GM18526 (cell line): ENCODE measurements around the gene VIL1.

Experiments
- POLR2A ChIP-seq: IDR thresholded peaks from 3 replicates; pipeline ENCODE4 v1.6.1; 2011; ENCODE audit not compliant: insufficient read length; ENCODE audit errors: extremely low read depth

VIL1 gene

DNA sequence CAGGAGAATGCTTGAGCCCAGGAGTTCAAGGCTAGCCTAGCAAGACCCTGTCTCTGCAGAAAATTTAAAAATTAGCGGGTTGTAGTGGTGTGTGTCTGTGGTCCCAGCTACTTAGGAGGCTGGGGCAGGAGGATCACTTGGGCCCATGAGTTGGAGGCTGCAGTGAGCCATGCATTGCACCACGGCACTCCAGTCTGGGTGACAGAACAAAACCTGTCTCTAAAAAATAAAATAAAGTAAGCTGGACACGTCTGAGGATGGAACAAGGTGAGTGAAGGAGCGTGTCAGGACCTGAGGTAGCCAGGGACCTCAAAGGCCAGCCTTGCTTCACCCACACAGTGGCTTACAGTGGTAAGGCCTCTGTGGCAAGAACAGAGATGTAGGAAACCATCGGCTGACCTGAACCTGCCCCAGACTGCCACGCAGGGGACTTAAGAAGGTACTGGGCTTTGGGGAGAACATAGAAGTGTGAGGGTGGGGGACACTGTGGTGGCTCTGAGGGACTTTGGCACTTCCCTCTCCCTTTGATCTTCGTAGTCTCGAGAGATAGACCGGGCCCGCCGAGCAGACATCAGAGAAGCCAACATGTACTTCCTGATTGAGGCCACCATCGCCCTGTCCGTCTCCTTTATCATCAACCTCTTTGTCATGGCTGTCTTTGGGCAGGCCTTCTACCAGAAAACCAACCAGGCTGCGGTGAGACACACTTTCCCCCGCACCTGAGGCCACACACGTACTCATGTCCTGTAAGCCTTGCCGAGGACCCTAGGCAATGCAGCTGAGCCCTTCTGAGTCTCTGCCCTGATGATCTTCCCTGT is 29.4 kb upstream of the VIL1 start:
- no peak for TF ChIP-seq POLR2A

DNA sequence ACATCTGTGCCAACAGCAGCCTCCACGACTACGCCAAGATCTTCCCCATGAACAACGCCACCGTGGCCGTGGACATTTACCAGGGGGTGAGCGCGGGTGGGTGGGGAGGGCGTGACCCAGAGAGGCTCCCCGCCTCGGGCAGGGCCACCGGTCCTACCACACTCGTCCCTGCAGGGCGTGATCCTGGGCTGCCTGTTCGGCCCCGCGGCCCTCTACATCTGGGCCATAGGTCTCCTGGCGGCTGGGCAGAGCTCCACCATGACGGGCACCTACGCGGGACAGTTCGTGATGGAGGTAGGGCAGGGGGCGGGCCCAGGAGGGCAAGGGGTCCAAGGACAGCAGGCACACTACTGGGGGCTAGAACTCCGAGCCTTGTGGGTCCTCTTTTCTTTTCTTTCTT is 27.7 kb upstream of the VIL1 start:
- no peak for TF ChIP-seq POLR2A

DNA sequence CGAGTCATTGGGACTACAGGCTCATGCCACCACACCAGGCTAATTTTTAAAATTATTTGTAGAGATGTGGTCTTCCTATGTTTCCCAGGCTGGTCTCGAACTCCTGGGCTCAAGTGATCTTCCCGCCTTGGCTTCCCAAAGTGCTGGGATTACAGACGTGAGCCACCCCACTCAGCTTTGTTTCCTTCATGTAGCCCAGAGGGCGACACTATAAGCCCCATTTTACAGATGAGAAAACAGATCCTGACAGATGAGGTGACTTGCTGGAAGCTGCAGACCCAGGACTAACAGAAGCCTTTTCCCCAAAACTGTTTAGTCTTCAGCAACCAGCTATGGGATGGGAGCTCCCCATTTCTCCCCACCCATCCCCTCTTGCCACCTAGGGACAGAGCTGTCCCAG is 26.5 kb upstream of the VIL1 start:
- TF ChIP-seq POLR2A, result no peak

DNA sequence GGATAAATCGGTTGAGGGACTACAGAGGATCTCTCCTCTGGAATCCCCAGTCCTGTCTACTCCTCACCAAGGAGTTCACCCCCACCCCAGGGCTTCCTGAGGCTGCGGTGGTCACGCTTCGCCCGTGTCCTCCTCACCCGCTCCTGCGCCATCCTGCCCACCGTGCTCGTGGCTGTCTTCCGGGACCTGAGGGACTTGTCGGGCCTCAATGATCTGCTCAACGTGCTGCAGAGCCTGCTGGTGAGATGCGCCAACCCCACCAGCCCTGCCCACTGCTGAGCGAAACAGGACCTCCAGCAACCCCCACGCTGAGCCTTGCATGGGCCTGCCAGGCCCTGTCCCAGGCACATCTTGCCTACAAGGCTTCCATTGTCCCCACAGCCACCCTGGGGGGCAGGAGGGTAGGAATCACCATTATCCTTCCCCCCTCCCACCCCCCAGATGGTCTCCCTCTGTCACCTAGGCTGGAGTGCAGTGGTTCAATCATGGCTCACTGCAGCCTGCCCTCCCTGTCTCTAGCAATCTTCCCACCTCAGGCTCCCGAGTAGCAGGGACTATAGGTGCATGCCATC is 25.9 kb upstream of the VIL1 start:
- no peak for TF ChIP-seq POLR2A

DNA sequence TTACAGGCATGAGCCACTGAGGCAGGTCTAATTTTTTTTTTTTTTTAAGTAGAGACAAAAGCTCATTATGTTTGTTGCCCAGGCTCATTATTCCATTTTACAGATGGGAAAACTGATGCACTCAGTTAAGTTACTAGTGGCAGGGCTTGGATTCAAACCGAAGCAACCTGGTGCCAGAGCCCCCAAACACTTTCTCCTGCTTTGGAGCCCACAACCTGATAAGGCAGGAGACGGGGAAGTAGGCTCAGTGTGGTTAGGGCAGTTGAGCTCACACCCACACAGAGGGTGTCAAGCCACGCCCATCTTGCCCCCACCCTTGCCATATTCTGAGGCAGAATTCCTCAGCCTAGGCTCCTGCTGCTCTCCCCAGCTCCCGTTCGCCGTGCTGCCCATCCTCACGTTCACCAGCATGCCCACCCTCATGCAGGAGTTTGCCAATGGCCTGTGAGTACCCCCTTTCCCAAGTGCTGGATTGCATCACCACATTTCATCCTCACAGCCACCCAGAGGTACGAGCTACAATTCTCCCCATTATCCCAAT is 25.1 kb upstream of the VIL1 start:
- no peak for TF ChIP-seq POLR2A

DNA sequence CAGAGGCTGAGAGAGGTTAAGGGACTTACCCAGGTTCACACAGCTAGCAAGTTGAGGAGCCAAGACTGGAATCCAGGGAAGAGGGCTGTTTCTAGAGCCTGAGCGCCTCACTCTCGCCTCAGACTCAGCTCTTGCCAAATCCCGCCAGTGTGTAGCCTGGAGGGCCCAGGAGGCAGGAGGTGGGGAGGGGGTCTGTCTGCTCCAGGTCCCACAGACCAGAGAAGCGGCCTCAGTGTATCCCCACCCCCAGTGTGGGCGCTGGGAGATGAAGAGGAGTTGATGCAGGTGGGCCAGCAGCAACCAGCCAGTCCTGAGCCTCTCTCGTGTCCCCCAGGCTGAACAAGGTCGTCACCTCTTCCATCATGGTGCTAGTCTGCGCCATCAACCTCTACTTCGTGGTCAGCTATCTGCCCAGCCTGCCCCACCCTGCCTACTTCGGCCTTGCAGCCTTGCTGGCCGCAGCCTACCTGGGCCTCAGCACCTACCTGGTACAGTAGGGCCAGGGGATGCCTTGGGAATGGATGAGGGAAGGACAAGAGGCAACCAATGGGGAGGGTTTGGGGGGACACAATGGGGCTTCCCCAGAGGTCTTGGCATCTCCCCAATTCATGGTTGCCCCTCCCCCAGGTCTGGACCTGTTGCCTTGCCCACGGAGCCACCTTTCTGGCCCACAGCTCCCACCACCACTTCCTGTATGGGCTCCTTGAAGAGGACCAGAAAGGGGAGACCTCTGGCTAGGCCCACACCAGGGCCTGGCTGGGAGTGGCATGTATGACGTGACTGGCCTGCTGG is 24.4 kb upstream of the VIL1 start:
- TF ChIP-seq POLR2A, result no peak

DNA sequence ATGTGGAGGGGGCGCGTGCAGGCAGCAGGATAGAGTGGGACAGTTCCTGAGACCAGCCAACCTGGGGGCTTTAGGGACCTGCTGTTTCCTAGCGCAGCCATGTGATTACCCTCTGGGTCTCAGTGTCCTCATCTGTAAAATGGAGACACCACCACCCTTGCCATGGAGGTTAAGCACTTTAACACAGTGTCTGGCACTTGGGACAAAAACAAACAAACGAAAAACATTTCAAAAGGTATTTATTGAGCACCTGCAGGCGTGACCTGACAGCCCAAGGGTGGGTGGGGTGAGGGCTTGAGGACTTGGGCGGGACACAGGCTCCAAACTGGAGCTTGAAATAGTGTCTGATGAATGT is 23.9 kb upstream of the VIL1 start:
- no peak for TF ChIP-seq POLR2A

DNA sequence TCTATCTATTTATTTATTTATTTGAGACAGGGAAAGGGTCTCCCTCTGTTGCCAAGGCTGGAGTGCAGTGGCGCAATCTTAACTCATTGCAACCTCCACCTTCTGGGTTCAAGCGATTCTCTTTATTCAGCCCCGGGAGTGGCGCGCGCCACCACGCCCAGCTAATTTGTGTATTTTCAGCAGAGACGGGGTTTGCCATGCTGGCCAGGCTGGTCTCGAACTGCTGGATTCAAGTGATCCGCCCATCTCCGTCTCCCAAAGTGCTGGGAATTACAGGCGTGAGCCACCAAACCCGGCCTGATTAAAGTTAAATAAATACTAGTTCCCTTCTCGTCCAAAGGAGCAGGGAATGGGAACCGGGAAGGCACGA is 23.5 kb upstream of the VIL1 start:
- TF ChIP-seq POLR2A, result no peak

DNA sequence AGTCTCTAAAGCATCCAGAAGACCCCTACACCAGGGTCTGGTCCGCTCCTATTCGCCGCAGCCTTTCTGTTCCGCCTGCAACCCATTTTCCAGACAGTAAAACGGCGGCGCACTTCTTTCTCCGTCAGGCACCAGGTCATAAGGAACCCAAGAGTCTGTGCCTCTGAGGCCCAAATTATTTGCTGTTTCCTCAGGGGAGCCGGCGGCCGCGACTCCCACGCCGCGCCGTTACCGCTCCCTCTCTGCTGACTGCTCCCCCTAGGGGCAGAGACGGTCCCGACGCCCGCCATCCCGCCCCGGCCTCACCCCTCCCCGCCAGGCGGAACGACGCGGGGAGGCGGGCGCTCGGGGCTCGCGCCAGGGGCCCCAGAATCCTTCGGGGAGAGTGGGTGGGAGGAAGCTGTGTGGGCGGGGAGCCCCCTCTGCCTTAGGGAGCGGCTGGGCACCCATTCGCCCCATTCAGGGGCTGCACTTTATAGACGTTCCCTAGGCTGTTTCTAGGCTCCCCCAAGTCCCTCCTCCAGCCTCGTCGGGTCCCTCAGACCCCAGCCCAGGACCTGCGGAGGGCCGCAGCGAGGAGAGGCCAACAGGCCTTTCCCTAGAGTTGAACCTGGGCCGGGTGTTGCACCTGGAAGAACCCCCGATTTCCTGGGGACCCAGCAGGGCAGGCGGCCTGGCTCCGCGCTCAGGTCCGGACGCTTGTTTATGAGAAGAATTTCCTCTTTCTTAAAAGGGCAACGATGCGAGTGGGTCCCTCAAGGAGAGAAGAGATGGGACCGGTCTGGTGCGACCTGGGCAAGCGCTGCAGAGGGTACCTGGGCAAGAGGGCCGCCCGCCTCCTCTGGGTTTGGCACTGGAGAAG is 22.9 kb upstream of the VIL1 start:
- TF ChIP-seq POLR2A, result peak; percentile 38

DNA sequence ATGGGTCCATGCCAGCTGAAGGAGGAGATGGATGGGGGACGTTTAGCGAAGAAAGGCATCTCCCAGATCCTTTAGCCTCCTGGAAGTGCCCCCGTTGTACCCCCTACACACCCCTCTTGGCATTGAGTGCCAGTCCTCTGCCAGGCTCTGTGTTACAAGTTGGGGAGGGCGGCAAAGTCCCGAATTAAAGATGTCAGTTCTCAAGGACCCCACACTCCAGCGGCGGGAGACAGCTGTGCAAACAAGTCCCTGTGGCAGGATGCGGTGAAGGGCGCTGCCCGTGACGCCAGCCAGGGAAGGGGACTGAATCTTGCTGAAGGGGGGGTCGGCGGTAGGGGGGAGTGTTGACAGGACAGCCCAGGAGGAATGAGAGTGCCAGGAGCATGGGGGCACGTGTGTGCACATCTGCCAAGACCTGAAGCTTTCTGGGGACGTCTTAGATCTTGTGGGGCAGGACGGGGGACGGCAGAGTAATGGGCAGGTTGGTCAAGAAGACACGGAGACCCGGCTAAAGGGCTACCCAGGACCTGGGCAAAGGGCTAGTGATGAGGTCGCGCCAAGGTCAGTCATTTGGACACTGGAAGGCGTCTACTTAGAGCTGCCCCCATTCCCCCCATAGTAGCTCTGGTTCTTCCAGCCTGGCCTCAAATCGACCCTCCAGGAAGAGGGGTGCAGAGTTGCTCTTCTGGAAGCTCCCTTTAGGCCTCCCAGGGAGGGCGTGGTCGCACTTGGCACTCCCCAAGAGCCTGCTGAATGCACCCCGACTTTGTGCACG is 22.0 kb upstream of the VIL1 start:
- peak; percentile 27 for TF ChIP-seq POLR2A

DNA sequence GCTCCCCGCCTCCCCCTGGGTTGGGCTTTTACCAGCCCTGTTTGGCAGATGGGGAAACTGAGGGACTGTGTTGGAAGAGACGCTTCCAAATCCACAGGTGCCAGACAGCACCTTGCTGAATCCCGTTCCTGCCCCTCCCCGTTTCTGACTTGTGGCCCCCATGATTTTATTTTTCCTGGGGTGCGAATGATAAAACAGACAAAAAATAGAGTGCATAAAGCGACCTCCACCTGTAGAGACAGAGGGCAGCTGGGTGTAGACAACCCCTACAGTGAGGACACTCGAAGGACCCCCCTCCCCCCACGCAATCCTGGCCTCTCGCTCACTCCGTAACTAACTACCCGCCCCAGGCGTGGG is 21.5 kb upstream of the VIL1 start:
- TF ChIP-seq POLR2A, result no peak

DNA sequence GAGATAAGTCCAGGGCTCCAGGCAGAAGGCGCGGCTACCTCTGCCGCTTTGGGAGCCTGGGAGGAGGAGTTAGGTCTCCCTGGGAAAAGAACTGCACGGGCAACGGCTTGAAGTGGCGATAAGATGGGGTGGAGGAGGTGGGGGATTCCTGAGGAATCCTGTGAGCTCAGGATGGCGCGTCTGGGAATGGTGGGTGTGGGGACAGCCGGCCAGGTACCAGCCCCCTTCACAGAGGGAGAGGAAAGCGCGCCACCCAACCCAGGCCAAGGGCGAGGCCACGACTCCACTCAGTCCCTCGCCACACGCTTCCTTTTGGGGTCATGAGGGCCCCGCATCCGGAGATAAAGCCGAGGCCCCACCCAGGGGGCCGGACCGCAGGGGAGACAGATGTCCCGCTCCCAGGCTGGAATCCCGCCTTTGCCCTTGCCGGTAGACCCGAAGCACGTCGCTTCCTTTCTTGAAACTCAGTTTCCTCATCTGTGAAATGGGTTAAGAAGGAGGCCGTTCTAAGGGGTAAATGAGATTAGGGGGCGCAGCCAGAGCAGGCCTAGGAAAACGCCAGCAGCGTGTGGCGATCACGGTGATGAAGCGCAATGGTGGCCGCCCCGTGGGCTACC is 21.0 kb upstream of the VIL1 start:
- TF ChIP-seq POLR2A, result no peak

DNA sequence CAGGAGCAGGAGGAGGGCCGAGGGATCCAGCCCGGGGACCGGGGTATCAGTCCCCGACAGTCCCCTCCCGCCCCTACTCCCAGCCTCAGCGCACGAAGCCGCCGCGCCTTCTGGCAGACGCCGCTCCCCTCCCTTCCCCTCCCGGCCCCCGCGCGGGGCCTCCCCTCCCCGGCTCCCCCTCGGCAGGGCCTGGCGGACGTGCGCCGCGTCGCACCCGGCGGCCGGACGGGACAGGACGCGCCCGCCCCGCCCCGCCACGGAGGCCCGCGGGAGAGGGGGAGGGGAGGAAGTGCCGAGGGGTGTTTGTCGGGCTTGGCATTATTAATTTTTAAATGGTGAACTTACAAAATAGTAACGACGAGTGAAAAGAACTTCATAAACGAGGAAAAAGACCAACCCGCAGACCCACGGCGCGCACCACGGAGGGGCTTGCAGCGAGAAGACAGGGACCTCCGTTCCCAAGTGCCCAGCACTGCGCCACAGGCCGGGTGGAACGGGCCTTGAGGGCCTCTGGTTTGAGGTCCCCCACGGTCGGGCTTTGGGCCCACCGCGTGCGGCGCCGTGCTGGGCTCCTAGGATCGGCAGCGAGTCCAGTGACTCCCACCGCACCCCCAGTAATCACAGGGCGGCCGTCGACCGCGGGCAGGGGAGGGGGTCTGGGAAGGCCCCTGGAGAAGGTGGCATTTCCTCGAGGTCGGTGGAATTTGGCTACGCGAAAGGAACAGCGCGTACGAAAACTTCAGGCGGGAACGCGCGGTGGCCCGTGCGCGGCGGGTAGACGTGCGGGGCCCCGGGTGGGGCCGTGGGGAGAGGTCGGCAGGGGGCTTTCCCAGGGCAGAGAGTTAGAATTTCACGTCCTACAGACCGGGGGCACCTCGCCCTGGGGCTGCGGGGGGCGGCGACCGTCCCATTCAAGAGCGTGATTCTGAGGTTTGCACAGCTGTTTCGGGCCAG is 20.2 kb upstream of the VIL1 start:
- TF ChIP-seq POLR2A, result no peak
